T-helper 22 cell (primary cell): Measurements from ENCODE around the gene PTPRE.

Experiments used
- DNase-seq: peaks from one replicate; pipeline ENCODE4 v3.0.0-alpha.2; 2020; ENCODE audit warnings: low read depth

The PTPRE gene

GRCh38 chr10:127882801-127883459 is 24.0 kb upstream of the PTPRE start:
- no peak for DNase-seq

- DNase-seq = no peak
These were observed 23.4 kb upstream of the PTPRE start for GRCh38 chr10:127883516-127883915.

- DNase-seq = no peak
These were observed 22.4 kb upstream of the PTPRE start for GRCh38 chr10:127884501-127884900.

GRCh38 chr10:127886371-127887051 is 20.4 kb upstream of the PTPRE start:
- no peak for DNase-seq

- DNase-seq = no peak
These were observed 19.1 kb upstream of the PTPRE start for GRCh38 chr10:127887541-127888415.

- no peak for DNase-seq
These were observed 18.2 kb upstream of the PTPRE start for GRCh38 chr10:127888521-127889312.

- DNase-seq = no peak
These were observed 17.2 kb upstream of the PTPRE start for GRCh38 chr10:127889605-127890195.

- no peak for DNase-seq
These were observed 16.7 kb upstream of the PTPRE start for GRCh38 chr10:127890216-127890615.

GRCh38 chr10:127890832-127891334 is 16.0 kb upstream of the PTPRE start:
- no peak for DNase-seq

GRCh38 chr10:127892743-127893142 is 14.2 kb upstream of the PTPRE start, which contains the start of gene CLRN3:
CLRN3 (minus strand) TSS chr10:127892941; CDS start chr10:127892784, 157 bp downstream.
- no peak for DNase-seq

GRCh38 chr10:127894146-127894545 is 12.8 kb upstream of the PTPRE start:
- DNase-seq = no peak

GRCh38 chr10:127896590-127896989 is 10.3 kb upstream of the PTPRE start:
- DNase-seq = no peak

GRCh38 chr10:127897177-127897576 is 9.7 kb upstream of the PTPRE start:
- no peak for DNase-seq

- DNase-seq = no peak
These were observed 7.0 kb upstream of the PTPRE start for GRCh38 chr10:127899766-127900387.

GRCh38 chr10:127903789-127904188 is 3.1 kb upstream of the PTPRE start:
- DNase-seq = no peak

- no peak for DNase-seq
These were observed 2.4 kb upstream of the PTPRE start for GRCh38 chr10:127904311-127905000.

GRCh38 chr10:127905001-127905847 is 1.7 kb upstream of the PTPRE start:
- no peak for DNase-seq

- DNase-seq = no peak
These were observed 1.0 kb upstream of the PTPRE start for GRCh38 chr10:127905848-127906261.

GRCh38 chr10:127907411-127908105 is 655 bp downstream of the PTPRE start:
- no peak for DNase-seq
